RPMI7951 (cell line): ENCODE results near the gene DDX25. TPM values are rescaled to one million over a fixed set of nuclear protein-coding genes. Genes with fewer than 3 reads are reported as not detected.
"Not testable (repeated sequence)": the region's sequence is repeated elsewhere in the genome, so short reads cannot be mapped to it uniquely, and the experiment has no call there.

Source experiments
- DNase-seq: peaks from one replicate; pipeline ENCODE4 v3.0.0-alpha.2; 2012; ENCODE audit warnings: low read depth
- total RNA-seq: library from RNA; depleted of rRNA; stranded (reverse); fragments of >200 nt; shearing (Covaris generic); gene quantifications from 2 replicates; pipeline ENCODE4 v1.2.3, GENCODE V29; 2014; rRNA removed

DDX25 gene
- 0.10 and 0.36 TPM in 2 replicates for total RNA-seq

- DNase-seq, result no peak
Measured at GRCh38 chr11:125903711-125904659, at the start of gene DDX25. Gene DDX25, plus strand, starts transcription at chr11:125904508. Its CDS starts 10 bp downstream, at chr11:125904518.

GRCh38 chr11:125857670-125858069, 46.6 kb upstream of the DDX25 start:
- DNase-seq, result not testable (repeated sequence)

DNA sequence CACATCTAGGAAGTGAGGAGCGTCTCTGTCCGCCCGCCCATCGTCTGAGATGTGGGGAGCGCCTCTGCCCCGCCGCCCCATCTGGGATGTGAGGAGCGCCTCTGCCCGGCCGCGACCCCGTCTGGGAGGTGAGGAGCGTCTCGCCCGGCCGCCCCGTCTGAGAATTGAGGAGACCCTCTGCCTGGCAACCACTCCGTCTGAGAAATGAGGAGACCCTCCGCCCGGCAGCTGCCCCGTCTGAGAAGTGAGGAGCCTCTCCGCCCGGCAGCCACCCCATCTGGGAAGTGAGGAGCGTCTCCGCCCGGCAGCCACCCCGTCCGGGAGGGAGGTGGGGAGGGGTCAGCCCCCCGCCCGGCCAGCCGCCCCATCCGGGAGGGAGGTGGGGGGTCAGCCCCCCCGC, 41.5 kb upstream of the DDX25 start:
- not testable (repeated sequence) for DNase-seq

- DNase-seq, result not testable (repeated sequence)
Measured at GRCh38 chr11:125865354-125865753, 39.0 kb upstream of the DDX25 start.

GRCh38 chr11:125869521-125869920, 34.8 kb upstream of the DDX25 start:
- no peak for DNase-seq

DNA sequence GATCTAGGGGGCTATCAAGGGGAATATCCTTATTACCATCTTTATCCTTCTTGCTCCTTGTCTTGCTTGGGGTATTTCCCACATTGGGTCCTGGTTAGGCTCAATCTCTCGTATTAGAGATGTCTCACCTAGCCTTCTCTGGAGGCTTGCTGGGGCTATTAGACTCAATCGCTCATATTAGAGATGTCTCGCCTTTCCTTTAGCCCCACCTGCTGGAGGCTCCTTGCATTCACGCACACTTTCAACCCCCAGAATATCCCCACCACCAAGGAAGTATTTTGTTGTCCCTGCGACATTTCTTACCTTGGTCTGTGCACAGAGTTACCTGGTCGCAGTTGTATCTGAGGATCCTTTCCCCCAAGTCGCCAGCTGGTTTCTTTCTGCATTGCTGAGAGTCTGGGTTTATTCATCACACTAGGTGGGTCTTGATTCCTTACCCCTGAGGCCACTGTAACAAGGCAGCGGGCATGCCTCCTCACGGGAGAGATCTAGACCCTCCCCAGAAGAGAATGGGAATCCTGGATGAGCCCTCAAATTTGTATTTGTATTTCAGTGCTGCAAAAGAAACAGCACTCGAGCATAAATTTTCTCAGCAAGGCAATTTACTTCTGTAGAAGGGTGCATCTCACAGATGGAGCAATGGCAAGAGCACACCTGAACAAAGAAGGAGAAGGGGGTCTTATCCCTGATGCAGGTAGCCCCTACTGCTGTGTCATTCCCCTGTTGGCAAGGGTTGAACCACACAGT, 32.7 kb upstream of the DDX25 start:
- peak; percentile 44 for DNase-seq

GRCh38 chr11:125872138-125872491, 32.2 kb upstream of the DDX25 start:
- no peak for DNase-seq

- DNase-seq, result peak; percentile 29
Measured at GRCh38 chr11:125873881-125874555, 30.3 kb upstream of the DDX25 start.

GRCh38 chr11:125874556-125875124, 29.7 kb upstream of the DDX25 start:
- DNase-seq, result peak; percentile 81

GRCh38 chr11:125881291-125881690, 23.0 kb upstream of the DDX25 start:
- no peak for DNase-seq

- no peak for DNase-seq
Measured at GRCh38 chr11:125883375-125883774, 20.9 kb upstream of the DDX25 start.

DNA sequence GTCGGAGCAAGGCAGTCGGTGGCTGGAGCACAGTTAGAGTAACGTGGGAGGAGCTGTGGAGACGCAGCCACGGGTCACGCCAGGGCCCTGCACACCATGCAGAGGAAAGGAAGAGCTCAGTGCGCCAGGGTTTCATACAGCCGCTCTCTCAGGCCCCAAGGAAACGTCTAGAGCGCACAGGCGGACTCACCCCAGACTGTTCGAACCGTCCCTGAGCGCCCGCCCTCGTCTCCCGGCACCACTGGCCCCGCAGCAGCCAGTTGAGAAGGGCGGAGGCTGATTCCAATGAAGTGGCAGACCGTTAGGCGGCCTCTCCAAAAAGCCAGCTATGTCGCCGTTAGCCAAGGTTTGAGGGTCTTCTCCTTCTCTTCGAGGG, 17.3 kb upstream of the DDX25 start:
- peak; percentile 74 for DNase-seq

DNA sequence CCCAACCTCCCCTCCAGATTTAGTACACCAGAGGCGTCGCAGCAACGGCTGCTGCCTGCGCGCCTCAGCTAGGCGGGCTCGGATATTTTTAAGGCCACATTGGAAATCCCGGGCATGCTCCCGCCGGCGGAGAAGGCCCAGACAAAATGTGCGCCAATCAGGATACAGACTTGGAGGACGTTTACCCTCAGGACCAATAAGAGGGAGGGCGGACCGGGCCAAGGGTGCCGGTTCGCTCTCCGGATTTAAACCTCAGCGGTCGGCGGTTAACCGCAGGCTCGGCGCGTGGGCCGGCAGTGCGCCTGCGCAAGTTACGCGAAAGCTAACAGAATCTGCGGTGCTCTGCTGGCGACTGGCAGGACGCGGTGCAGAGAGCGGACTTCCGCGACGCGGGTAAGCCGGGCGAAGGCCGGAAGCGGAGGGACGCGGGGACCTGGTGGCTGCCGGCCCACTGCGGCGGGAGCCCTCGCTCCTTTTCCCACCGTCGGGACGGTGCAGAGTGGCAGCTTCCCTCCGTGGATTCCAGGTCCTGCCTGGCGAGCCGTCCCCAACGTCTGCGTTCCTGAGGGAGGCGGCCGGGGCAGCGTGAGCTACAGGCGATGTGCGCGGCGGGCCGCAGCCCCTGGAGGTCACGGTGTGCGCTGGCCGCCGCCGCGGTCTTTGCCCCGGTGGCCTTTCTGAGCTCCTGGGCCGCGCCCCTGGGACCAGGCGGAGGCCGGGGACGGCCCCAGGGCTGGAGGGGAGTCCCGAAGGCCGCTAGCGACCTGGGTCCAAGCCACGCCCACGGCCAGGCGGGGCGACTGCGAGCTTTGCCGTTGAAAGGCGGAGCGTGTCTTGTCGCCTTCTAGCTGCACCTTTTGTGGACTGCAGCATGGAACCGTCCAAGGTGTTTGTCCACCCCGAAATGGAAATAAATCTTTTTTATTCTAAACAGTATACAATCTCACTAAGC, 16.7 kb upstream of the DDX25 start, which contains the start of gene HYLS1:
Gene HYLS1 (plus strand): TSS at position 296 of the 952 bp plus-strand sequence. CDS start 11,701 bp downstream, outside the sequence.
- DNase-seq, result peak; percentile 99

GRCh38 chr11:125890447-125891100, 13.7 kb upstream of the DDX25 start:
- DNase-seq, result no peak

DNA sequence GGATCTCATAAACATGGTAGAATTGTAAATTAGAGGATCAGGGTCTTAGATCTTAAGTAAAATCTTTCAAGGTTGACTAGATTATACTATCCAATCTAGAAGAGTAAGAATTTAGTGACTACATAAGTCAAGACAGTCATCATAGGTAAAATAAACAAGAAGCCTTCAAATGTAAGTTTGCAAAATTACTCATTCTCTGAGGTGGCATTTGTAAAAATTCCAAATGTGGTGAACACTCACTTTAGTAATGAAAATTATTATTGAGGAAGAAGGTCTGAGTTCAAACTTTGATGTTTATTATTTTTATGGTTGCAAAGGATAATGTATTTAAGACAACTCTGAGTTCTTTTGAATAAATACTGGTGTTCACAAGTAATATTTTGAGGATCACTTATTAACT, 12.2 kb upstream of the DDX25 start:
- no peak for DNase-seq

DNA sequence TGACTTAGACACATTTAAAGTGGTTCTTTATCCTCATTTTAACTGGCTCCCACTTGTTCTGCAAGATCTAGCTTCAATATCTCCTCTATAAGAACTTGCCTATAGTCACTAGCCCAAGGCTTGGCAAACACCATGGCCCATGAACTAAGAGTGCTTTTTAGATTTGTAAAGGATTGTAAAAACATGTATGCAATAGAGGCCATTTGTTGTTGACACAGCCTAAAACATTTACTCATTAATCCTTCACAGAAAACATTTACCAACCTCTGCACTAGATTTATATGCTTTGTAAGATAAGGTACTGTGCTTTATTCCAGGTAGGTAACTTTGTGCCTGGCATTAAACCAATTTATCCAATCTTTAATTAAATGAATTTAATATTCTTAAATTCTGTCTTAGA, 11.3 kb upstream of the DDX25 start:
- DNase-seq, result no peak

- DNase-seq, result no peak
Measured at GRCh38 chr11:125901872-125902271, 2.4 kb upstream of the DDX25 start.

DNA sequence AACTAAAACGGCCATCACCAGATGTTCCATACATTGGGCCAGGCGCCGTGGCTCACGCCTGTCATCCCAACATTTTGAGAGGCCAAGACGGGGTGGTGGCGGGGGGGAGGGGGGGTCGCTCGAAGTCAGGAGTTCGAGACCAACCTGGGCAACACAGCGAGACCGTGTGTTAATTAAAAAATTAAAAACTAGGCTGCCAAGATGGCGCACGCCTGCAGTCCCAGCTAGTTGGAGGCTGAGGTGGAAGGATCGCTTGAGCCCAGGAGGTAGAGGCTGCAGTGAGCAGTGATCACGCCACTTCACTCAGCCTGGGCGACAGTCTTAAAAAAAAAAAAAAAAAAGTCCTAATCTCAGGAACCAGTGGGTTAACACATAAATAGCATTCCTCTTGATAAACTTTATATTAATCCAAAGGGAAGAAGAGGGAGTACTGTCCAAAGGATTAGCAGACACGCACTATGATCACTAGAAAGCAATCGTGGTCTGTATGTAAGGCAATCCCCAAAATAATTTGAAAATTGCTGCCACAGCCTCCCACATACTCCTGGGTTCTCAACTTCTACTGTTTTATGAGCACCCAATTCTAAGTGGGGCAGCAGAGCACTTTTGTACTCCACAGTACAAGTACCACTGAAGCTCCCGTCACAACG, 1.9 kb upstream of the DDX25 start:
- no peak for DNase-seq

DNA sequence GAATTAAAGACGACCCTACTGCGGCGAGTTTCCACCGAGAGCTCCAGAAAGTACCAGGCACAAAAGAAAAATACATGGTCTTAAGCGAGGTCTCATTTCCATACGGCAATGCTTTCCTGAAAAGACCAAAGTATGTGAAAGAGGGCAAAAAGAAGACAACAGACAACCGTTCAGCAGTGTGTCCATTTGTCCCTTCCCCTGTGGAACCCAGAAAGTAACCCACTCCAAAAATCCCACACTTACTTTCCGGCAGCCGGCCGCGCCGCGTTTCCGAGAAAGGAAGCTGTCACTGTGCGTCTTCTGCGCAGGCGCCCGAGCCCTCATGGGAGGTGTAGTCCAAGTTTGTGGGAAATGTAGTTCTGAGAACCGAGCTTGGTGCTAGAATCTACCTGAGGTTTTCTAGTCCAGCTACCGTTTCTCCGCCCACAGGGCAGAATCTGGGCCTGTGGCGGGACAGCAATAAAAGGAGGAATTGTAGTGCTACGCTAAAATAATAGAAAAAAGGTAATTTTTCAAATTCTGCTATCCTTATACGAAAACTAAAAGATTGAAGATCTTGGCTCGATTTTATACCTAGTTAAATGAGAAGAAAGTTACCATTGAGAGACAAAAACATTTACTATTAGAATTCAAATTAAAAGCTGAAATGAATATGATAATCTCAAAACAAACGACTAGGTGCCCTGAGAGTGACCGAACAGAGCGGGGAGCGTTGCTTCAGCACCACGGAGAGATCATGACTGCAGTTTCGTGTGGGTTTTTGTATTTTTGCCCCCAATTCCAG, 1.2 kb upstream of the DDX25 start, which contains the start of gene PUS3:
Gene PUS3 (minus strand): TSS at position 280 of the 784 bp plus-strand sequence. CDS start 6,922 bp downstream, outside the sequence.
- DNase-seq, result peak; percentile 81
